Mesenchymal stem cell (in vitro differentiated cells and primary cell): ENCODE results near the gene FASTKD3.

Source experiments
- DNase-seq: peaks from one replicate; pipeline ENCODE4 v3.0.0-alpha.2; 2013
- H2AFZ ChIP-seq: one replicate; pipeline ENCODE4 v1.6.1; 2013; ENCODE audit warnings: low read depth, mild to moderate bottlenecking, control low read depth, inconsistent platforms, low read length, moderate library complexity
- H2AK5ac ChIP-seq: 2 replicates; pipeline ENCODE4 v1.6.1; 2013; ENCODE audit warnings: low read length, moderate library complexity, mild to moderate bottlenecking, inconsistent platforms; ENCODE audit not compliant: severe bottlenecking
- H2BK120ac ChIP-seq: one replicate; pipeline ENCODE4 v1.6.1; 2013; ENCODE audit warnings: low read depth, mild to moderate bottlenecking, inconsistent platforms, low read length, moderate library complexity
- H2BK12ac ChIP-seq, 2 experiments: one replicate each; pipeline ENCODE4 v1.6.1; 2013; ENCODE audit warnings: inconsistent platforms in 2 of 2, low read length in 2 of 2, mild to moderate bottlenecking in 2 of 2, moderate library complexity in 2 of 2, control low read depth in 1 of 2
- H2BK15ac ChIP-seq: one replicate; pipeline ENCODE4 v1.6.1; 2013; ENCODE audit warnings: mild to moderate bottlenecking, low read depth, inconsistent platforms; ENCODE audit not compliant: poor library complexity, severe bottlenecking
- H2BK5ac ChIP-seq: 2 replicates; pipeline ENCODE4 v1.6.1; 2013; ENCODE audit warnings: low read depth, mild to moderate bottlenecking, low read length, control low read depth, inconsistent platforms; ENCODE audit not compliant: poor library complexity, severe bottlenecking
- H3K14ac ChIP-seq, 2 experiments: one replicate each; pipeline ENCODE4 v1.6.1; 2013; ENCODE audit warnings: inconsistent platforms in 2 of 2, low read length in 2 of 2, control low read depth in 1 of 2, mild to moderate bottlenecking in 1 of 2, moderate library complexity in 1 of 2
- H3K18ac ChIP-seq, 2 experiments: one replicate each; pipeline ENCODE4 v1.6.1; 2013; ENCODE audit warnings: inconsistent platforms in 2 of 2, low read length in 2 of 2, control low read depth in 1 of 2, low read depth in 1 of 2, mild to moderate bottlenecking in 1 of 2
- H3K23ac ChIP-seq, 2 experiments: one replicate each; pipeline ENCODE4 v1.6.1; 2013; ENCODE audit warnings: inconsistent platforms in 2 of 2, low read length in 2 of 2, mild to moderate bottlenecking in 2 of 2, moderate library complexity in 2 of 2, control low read depth in 1 of 2
- H3K27ac ChIP-seq: 2 replicates; pipeline ENCODE4 v1.5.1; 2013; ENCODE audit warnings: mild to moderate bottlenecking, moderate library complexity, low read length, control low read depth, inconsistent platforms; ENCODE audit not compliant: poor library complexity, severe bottlenecking
- H3K27me3 ChIP-seq, 2 experiments: 2 replicates each; pipeline versions ENCODE4 v1.6.1 to v1.7.0; 2013; ENCODE audit warnings: low read length in 2 of 2, mild to moderate bottlenecking in 2 of 2, moderate library complexity in 2 of 2, control low read depth in 1 of 2, inconsistent platforms in 1 of 2; ENCODE audit not compliant: control insufficient read depth in 1 of 2, insufficient read depth in 1 of 2
- H3K36me3 ChIP-seq, 2 experiments: 2 replicates each; pipeline versions ENCODE4 v1.6.1 to v1.7.0; 2013; ENCODE audit warnings: low read length in 2 of 2, control low read depth in 1 of 2, inconsistent platforms in 1 of 2, low read depth in 1 of 2, mild to moderate bottlenecking in 1 of 2; ENCODE audit not compliant: insufficient read depth in 2 of 2, control insufficient read depth in 1 of 2
- H3K4ac ChIP-seq, 2 experiments: one replicate each; pipeline ENCODE4 v1.6.1; 2013; ENCODE audit warnings: inconsistent platforms in 2 of 2, low read length in 2 of 2, mild to moderate bottlenecking in 2 of 2, moderate library complexity in 2 of 2, control low read depth in 1 of 2, low read depth in 1 of 2
- H3K4me1 ChIP-seq: 2 replicates; pipeline ENCODE4 v1.6.1; 2013; ENCODE audit warnings: low read depth, low read length, control low read depth; ENCODE audit not compliant: control insufficient read depth, insufficient read depth
- H3K4me2 ChIP-seq: 2 replicates; pipeline ENCODE4 v1.6.1; 2013; ENCODE audit warnings: low read length, mild to moderate bottlenecking, inconsistent platforms; ENCODE audit not compliant: poor library complexity, severe bottlenecking
- H3K4me3 ChIP-seq, 2 experiments: 2 replicates each; pipeline versions ENCODE4 v1.5.1 to v1.7.0; 2013; ENCODE audit warnings: low read length in 2 of 2, mild to moderate bottlenecking in 2 of 2, control low read depth in 1 of 2, low read depth in 1 of 2; ENCODE audit not compliant: insufficient read depth in 1 of 2
- H3K79me1 ChIP-seq: replicated peaks from 2 replicates; pipeline ENCODE4 v1.6.1; 2013; ENCODE audit warnings: mild to moderate bottlenecking, control low read depth, low read length, inconsistent platforms; ENCODE audit not compliant: poor library complexity, severe bottlenecking
- H3K9ac ChIP-seq: 2 replicates; pipeline ENCODE4 v1.7.0; 2013; ENCODE audit warnings: mild to moderate bottlenecking, low read length, moderate library complexity
- H3K9me3 ChIP-seq: 2 replicates; pipeline ENCODE4 v1.7.0; 2013; ENCODE audit warnings: mild to moderate bottlenecking, low read length; ENCODE audit not compliant: control insufficient read depth
- H4K8ac ChIP-seq: one replicate; pipeline ENCODE4 v1.6.1; 2013; ENCODE audit warnings: inconsistent platforms, mild to moderate bottlenecking, low read length, moderate library complexity
- H4K91ac ChIP-seq: one replicate; pipeline ENCODE4 v1.6.1; 2013; ENCODE audit warnings: mild to moderate bottlenecking, low read length, inconsistent platforms
- WGBS: methylation state at CpG from one replicate; pipeline ENCODE4 v1.1.7; 2013; ENCODE audit warnings: mixed read lengths; 5-methylcytosine and 5-hydroxymethylcytosine counted together

FASTKD3 gene

DNA sequence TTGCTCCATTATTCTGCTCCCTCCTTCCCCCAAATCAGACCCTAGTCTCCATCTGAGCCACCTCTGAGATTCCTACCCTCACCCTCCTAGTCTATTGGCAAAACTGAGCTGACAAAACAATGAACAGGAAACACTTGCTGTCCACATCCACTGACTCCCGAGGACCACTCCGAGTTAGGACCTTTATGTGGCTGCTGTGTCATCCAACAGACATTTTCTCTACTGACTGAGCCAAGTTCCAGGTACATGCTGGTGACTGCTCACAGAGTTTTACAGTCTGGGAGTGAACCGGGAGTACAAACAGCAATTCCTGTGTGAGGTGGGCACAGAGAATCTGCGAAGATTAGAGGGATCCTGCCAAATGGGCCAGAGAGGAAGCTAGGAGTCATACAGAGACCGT is 57.1 kb downstream of the FASTKD3 start:
- Histone ChIP-seq H3K23ac (no peak overlapping the region), H3K79me1 (no peaks in the 10 kb centered on the region), H3K4me1 (no peaks in the 10 kb centered on the region), H2BK15ac (no peak overlapping the region), H2AK5ac (no peak overlapping the region), H3K36me3 (no peaks in the 10 kb centered on the region), H3K9ac (no peak overlapping the region), H2AFZ (no peak overlapping the region), H3K9me3 (no peaks in the 10 kb centered on the region), H3K14ac (no peak overlapping the region), H3K4me2 (no peak overlapping the region), H3K27ac (no peak overlapping the region), H2BK12ac (no peak overlapping the region), H3K27me3 (peaks cover 8 to 30% of the 10 kb centered on the region in 2 experiments), H2BK5ac (no peak overlapping the region), H3K4ac (no peak overlapping the region), H3K18ac (no peak overlapping the region), H3K4me3 (no peak overlapping the region), H4K8ac (no peak overlapping the region), H2BK120ac (no peak overlapping the region), H4K91ac (no peak overlapping the region)
- DNase-seq, result no peak
- WGBS, result 91% methylated on average over 4 of the region's 5 CpGs
